ENCODE results near the gene RAMACL.

RAMACL gene

DNA sequence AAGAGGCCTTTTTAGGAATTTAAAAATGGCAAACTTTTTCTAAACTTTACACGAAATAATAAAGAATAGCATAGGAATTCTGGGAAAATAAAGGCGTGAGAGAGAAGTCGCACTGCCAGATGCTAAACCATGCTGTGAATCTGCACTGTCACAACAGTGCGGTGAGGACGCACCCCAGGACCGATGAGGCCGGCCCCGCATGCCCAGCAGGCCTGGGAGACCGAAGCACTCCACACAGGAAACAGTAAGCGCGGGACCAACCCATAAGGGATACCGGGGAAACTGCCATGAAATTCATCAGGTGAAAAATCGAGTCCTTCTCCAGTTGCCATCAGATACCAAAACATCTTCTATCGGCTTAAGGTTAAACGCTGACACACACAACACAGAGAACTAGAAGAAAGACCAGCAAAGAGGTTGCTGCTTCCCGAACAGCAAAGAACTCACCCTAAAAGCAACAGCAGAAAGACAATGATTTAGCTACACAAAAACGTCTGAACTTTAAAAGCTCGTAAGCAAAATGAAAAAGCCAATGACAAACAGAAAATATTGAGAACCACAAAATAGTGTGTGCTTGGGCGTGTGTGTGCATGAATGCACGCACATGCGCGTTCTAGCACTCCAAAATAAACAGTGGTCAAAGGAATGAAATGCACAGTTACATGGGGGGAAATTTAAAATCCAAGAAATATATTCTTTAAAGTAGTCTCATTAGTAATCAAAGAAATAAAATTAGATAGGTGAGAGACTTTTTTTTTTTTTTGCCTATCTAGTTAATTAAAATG, 15.4 kb downstream of the RAMACL start:
- TF ChIP-seq, protein P1, sequence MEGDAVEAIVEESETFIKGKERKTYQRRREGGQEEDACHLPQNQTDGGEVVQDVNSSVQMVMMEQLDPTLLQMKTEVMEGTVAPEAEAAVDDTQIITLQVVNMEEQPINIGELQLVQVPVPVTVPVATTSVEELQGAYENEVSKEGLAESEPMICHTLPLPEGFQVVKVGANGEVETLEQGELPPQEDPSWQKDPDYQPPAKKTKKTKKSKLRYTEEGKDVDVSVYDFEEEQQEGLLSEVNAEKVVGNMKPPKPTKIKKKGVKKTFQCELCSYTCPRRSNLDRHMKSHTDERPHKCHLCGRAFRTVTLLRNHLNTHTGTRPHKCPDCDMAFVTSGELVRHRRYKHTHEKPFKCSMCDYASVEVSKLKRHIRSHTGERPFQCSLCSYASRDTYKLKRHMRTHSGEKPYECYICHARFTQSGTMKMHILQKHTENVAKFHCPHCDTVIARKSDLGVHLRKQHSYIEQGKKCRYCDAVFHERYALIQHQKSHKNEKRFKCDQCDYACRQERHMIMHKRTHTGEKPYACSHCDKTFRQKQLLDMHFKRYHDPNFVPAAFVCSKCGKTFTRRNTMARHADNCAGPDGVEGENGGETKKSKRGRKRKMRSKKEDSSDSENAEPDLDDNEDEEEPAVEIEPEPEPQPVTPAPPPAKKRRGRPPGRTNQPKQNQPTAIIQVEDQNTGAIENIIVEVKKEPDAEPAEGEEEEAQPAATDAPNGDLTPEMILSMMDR (IDR thresholded peaks at IDR 0.05; ENCODE audit: low read depth, low read length): no peak
- 0 out of 2 replicates have a peak, but pooled peaks cover under 1% of the 10 kb centered on the region for H3K36me3 ChIP-seq
- peaks cover 8% of the 10 kb centered on the region for H3K4me1 ChIP-seq
- no peak overlapping the region for H3K4me3 ChIP-seq (ENCODE audit: low read depth, low read length)
- H3K27me3 ChIP-seq: no peaks in the 10 kb centered on the region
- DNase-seq: no peak
- H3K9me3 ChIP-seq: no peaks in the 10 kb centered on the region

DNA sequence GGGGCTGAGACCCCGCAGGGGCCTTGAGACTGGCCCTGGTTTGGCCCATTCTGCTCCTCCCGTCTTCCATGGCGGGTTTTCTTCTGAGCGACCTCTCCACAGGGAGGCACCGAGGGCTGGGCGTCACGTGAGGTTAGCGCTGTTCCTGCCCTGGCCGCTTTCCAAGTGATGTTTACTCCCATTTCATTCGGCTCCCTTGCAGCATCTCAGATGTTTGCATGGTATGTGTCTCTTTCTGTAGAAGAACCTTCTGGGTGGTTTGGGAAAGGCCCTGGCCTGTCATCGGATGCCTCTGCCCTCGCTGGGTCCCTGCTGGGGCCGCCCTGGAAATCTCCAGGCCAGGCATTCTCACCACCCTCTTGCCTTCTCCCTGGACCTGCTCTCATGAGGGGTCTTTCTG, 17.3 kb downstream of the RAMACL start:
- TF ChIP-seq, protein P1 (IDR thresholded peaks at IDR 0.05; ENCODE audit: low read depth, low read length): no peak
- Histone ChIP-seq H3K4me1 (peaks cover 8% of the 10 kb centered on the region), H3K36me3 (no peaks in the 10 kb centered on the region), H3K9me3 (no peaks in the 10 kb centered on the region), H3K27me3 (no peaks in the 10 kb centered on the region), H3K4me3 (ENCODE audit: low read depth, low read length) (no peak overlapping the region)
- DNase-seq: no peak

DNA sequence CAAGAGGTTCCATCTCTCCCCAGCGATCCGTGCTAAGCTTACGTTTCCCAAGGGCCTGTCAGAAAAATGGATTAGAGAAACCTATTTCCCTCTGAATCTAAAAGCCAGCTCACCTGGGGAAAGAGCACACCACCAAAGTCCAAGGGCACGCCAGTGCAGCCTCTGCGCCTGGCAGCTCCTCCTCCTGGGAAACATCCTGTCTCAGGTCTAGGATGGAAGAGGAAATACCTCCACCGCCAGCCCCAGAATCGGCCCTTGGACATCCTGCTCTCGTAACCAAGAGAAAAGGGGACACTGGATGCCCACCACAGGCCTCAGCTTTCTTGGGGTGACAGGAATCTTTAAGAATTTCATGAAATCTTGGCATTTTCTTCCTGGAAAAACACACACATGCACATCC, 18.7 kb downstream of the RAMACL start:
- H3K27me3 ChIP-seq: no peaks in the 10 kb centered on the region
- TF ChIP-seq, protein P1 (IDR thresholded peaks at IDR 0.05; ENCODE audit: low read depth, low read length): no peak
- no peak for DNase-seq
- no peaks in the 10 kb centered on the region for H3K36me3 ChIP-seq
- H3K4me3 ChIP-seq (ENCODE audit: low read depth, low read length): no peak overlapping the region
- H3K9me3 ChIP-seq: no peaks in the 10 kb centered on the region
- peaks cover 7% of the 10 kb centered on the region for H3K4me1 ChIP-seq

DNA sequence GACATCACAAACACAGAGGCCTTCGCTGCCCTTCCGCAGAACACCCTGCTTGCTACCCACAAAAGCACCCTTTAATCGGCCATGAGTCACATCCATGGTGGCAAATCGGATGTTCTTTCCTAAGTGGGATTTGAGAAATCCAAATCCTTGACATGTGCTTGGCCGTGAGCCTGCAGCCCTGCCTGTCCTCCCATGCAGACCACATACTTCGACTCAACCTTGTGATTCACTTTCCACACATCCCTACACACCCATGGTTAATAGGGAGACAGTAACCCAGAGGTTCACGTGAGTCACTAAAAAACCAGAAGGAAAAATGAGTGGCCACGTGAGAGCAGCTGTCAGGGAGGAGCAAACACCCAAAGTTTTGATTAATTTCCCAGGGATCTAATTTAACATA, 19.4 kb downstream of the RAMACL start:
- no peak for DNase-seq
- TF ChIP-seq, protein P1 (IDR thresholded peaks at IDR 0.05; ENCODE audit: low read depth, low read length): no peak
- no peak overlapping the region for H3K4me3 ChIP-seq (ENCODE audit: low read depth, low read length)

DNA sequence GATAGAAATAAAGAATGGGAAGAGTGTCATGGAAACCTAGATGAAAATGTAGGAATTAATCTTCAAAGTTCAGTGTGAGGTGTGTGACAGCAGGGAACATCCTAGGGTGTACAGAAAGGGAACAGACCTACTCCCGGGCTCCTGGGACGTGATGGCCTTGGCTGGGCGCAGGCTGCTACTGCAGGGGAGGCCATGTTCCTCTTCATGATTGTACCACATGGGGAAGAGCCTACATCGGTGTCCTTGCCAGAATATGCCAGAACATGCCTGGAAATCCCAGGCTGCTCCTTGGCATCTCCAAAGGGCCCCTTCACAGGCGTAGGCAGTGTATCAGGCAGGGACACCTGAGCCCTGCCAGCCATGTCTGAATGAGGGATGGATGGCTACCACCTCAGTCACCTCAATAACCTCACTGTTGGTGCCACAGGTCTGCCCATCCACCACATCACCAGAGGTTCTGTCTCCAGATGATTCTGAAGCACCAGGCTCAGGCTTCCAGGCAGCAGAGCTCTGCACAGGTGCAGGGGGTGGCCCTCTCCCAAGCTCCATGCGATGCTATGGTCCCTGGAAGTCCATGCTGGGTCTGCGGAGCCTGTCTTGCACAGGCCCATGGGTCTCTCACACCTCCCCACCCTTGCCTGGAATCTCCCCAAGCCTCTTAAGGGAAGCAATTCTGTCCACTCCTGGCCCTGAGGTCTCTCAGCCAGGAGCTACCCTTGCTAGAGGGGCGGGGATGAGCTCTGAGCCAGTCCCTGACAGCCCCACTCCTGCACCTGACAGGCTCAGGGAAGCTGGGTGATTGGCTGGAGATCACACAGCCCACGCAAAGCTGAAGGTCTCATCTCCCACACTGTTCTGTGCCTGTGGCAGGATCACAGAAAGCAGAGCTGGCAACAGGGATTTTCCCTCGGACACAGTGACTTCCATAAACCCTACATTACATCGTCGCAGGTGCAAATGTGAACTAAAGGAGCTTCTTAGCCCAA, 20.2 kb downstream of the RAMACL start:
- Histone ChIP-seq H3K36me3 (no peaks in the 10 kb centered on the region), H3K4me3 (ENCODE audit: low read depth, low read length) (no peak overlapping the region), H3K27me3 (no peaks in the 10 kb centered on the region), H3K4me1 (no peaks in the 10 kb centered on the region), H3K9me3 (no peaks in the 10 kb centered on the region)
- DNase-seq: no peak
- TF ChIP-seq, protein P1 (IDR thresholded peaks at IDR 0.05; ENCODE audit: low read depth, low read length): no peak

More for the DNA sequence above, 19.4 kb downstream of the RAMACL start:
- peaks cover under 1% of the 10 kb centered on the region; the same call in 1 of the 2 replicates for H3K4me1 ChIP-seq
- no peaks in the 10 kb centered on the region for H3K9me3 ChIP-seq
- H3K36me3 ChIP-seq: no peaks in the 10 kb centered on the region
- no peaks in the 10 kb centered on the region for H3K27me3 ChIP-seq

All from BE2C (cell line).